ENCODE results near the gene OR1J2. TPM values are rescaled to one million over a fixed set of nuclear protein-coding genes. Genes with fewer than 3 reads are reported as not detected.
"Not testable (repeated sequence)": the region's sequence is repeated elsewhere in the genome, so short reads cannot be mapped to it uniquely, and the experiment has no call there.

Gene OR1J2
- total RNA-seq, 1 experiment from 2014 or later = not detected

DNA sequence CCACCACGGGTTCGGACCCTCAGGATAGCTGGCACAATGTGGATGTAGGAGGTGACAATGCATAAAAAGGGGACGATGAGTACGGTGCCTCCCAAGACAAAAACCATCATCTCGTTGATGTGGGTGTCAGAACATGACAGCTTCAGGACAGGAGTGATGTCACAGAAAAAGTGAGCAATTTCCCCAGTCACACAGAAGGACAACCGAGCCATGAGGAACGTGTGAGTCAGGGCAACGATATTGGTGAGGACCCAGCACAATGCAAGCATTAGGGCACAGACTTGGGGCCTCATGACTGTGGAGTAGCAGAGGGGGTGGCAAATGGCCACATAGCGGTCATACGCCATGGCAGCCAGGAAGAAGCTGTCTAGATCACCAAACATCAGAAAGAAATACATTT, 16.0 kb downstream of the OR1J2 start:
- H3K27ac ChIP-seq = no peak overlapping the region
- H3K4me1 ChIP-seq = no peaks in the 10 kb centered on the region
- DNase-seq = no peak
- H3K36me3 ChIP-seq = no peaks in the 10 kb centered on the region
- H3K4me3 ChIP-seq = no peak overlapping the region
- H3K9me3 ChIP-seq (replicated peaks) = no peaks in the 10 kb centered on the region
- H3K27me3 ChIP-seq = peaks cover 12% of the 10 kb centered on the region

GRCh38 chr9:122527193-122527592, 16.6 kb downstream of the OR1J2 start, which contains the start of gene OR1N1:
Gene OR1N1 (minus strand): TSS chr9:122527293. CDS start chr9:122527293, 0 bp downstream.
- Histone ChIP-seq H3K9me3 (replicated peaks) (no peaks in the 10 kb centered on the region), H3K27me3 (peaks cover 12% of the 10 kb centered on the region), H3K4me3 (no peak within 1 kb of the TSS), H3K27ac (no peak within 1 kb of the TSS), H3K4me1 (no peaks in the 10 kb centered on the region), H3K36me3 (no peaks in the 10 kb centered on the region)
- no peak for DNase-seq

GRCh38 chr9:122531157-122531556, 20.6 kb downstream of the OR1J2 start:
- not testable (repeated sequence) for DNase-seq

GRCh38 chr9:122536134-122536533, 25.5 kb downstream of the OR1J2 start:
- H3K36me3 ChIP-seq = no peaks in the 10 kb centered on the region
- DNase-seq = no peak
- H3K9me3 ChIP-seq (replicated peaks) = peaks cover 3% of the 10 kb centered on the region; the same call in 1 of the 2 replicates
- H3K27ac ChIP-seq = no peak overlapping the region
- H3K27me3 ChIP-seq = peaks cover 12% of the 10 kb centered on the region; the same call in 1 of the 2 replicates
- H3K4me3 ChIP-seq = no peak overlapping the region
- H3K4me1 ChIP-seq = no peaks in the 10 kb centered on the region

More at GRCh38 chr9:122531157-122531556, 20.6 kb downstream of the OR1J2 start:
- not testable (repeated sequence) for H3K4me1 ChIP-seq; H3K36me3 ChIP-seq; H3K27ac ChIP-seq; H3K4me3 ChIP-seq; H3K9me3 ChIP-seq (replicated peaks)
- peaks cover 19% of the 10 kb centered on the region for H3K27me3 ChIP-seq

GRCh38 chr9:122537066-122537465, 26.5 kb downstream of the OR1J2 start:
- H3K9me3 ChIP-seq (replicated peaks); H3K4me1 ChIP-seq; H3K27ac ChIP-seq; DNase-seq; H3K36me3 ChIP-seq; H3K4me3 ChIP-seq: not testable (repeated sequence)
- peaks cover 12% of the 10 kb centered on the region; the same call in 1 of the 2 replicates for H3K27me3 ChIP-seq

- Histone ChIP-seq H3K36me3 (no peaks in the 10 kb centered on the region), H3K27me3 (peaks cover 12% of the 10 kb centered on the region; the same call in 1 of the 2 replicates), H3K27ac (no peak overlapping the region), H3K9me3 (replicated peaks) (peaks cover 3% of the 10 kb centered on the region; the same call in 1 of the 2 replicates), H3K4me3 (no peak overlapping the region), H3K4me1 (no peaks in the 10 kb centered on the region)
- DNase-seq = no peak
Measured at GRCh38 chr9:122538757-122539156, 28.2 kb downstream of the OR1J2 start.

GRCh38 chr9:122546196-122546595, 35.6 kb downstream of the OR1J2 start:
- H3K4me3 ChIP-seq = no peak overlapping the region
- no peak overlapping the region for H3K27ac ChIP-seq
- H3K4me1 ChIP-seq = no peaks in the 10 kb centered on the region
- H3K27me3 ChIP-seq = peaks cover 4% of the 10 kb centered on the region
- H3K36me3 ChIP-seq = no peaks in the 10 kb centered on the region
- DNase-seq = peak in 1 of 2 experiments; percentile 3
- H3K9me3 ChIP-seq (replicated peaks) = 0 out of 2 replicates have a peak, but pooled peaks cover 4% of the 10 kb centered on the region

- H3K36me3 ChIP-seq = no peaks in the 10 kb centered on the region
- no peaks in the 10 kb centered on the region for H3K4me1 ChIP-seq
- H3K27ac ChIP-seq = no peak overlapping the region
- H3K27me3 ChIP-seq = no peaks in the 10 kb centered on the region; the same call in 1 of the 2 replicates
- H3K4me3 ChIP-seq = no peak overlapping the region
- no peak for DNase-seq
- no peaks in the 10 kb centered on the region for H3K9me3 ChIP-seq (replicated peaks)
Measured at GRCh38 chr9:122551371-122551770, 40.8 kb downstream of the OR1J2 start.

- no peaks in the 10 kb centered on the region for H3K36me3 ChIP-seq
- no peak for DNase-seq
- no peak within 1 kb of the TSS for H3K4me3 ChIP-seq
- no peaks in the 10 kb centered on the region for H3K9me3 ChIP-seq (replicated peaks)
- H3K4me1 ChIP-seq = no peaks in the 10 kb centered on the region
- no peaks in the 10 kb centered on the region; the same call in 1 of the 2 replicates for H3K27me3 ChIP-seq
- H3K27ac ChIP-seq = no peak within 1 kb of the TSS
Measured at GRCh38 chr9:122552812-122553211, 42.2 kb downstream of the OR1J2 start, which contains the start of gene OR1N2. Gene OR1N2 (plus strand): TSS chr9:122553112. CDS start chr9:122553212, 100 bp downstream.

Other genes with a start within 250 kb of the OR1J2 start
- 23.9 and 29.4 TPM in 2 replicates for gene RBM18, start 246.0 kb upstream of the OR1J2 start, total RNA-seq (2014; rRNA removed; shearing (Covaris generic))
- gene MRRF, start 245.9 kb upstream of the OR1J2 start, total RNA-seq (2014; rRNA removed; shearing (Covaris generic)) = 68.0 and 72.0 TPM in 2 replicates
- gene PTGS1, start 139.8 kb upstream of the OR1J2 start, total RNA-seq (2014; rRNA removed; shearing (Covaris generic)) = 0.85 and 1.2 TPM in 2 replicates
- not detected in 2 replicates for gene OR1J1, start 32.9 kb upstream of the OR1J2 start, total RNA-seq (2014; rRNA removed; shearing (Covaris generic))
- not detected in 2 replicates for gene OR1J4, start 8.3 kb downstream of the OR1J2 start, total RNA-seq (2014; rRNA removed; shearing (Covaris generic))
- not detected in 2 replicates for gene OR1N1, start 16.5 kb downstream of the OR1J2 start, total RNA-seq (2014; rRNA removed; shearing (Covaris generic))
- gene OR1N2, start 42.3 kb downstream of the OR1J2 start, total RNA-seq (2014; rRNA removed; shearing (Covaris generic)) = not detected in 2 replicates
- gene OR1L8, start 72.6 kb downstream of the OR1J2 start, total RNA-seq (2014; rRNA removed; shearing (Covaris generic)) = not detected in 2 replicates
- gene OR1Q1, start 103.9 kb downstream of the OR1J2 start, total RNA-seq (2014; rRNA removed; shearing (Covaris generic)) = not detected in 2 replicates
- not detected in 2 replicates for gene OR1B1, start 146.8 kb downstream of the OR1J2 start, total RNA-seq (2014; rRNA removed; shearing (Covaris generic))
- not detected in 2 replicates for gene OR1L1, start 150.9 kb downstream of the OR1J2 start, total RNA-seq (2014; rRNA removed; shearing (Covaris generic))
- gene OR1L3, start 164.3 kb downstream of the OR1J2 start, total RNA-seq (2014; rRNA removed; shearing (Covaris generic)) = not detected in 2 replicates
- gene OR1L4, start 213.2 kb downstream of the OR1J2 start, total RNA-seq (2014; rRNA removed; shearing (Covaris generic)) = not detected in 2 replicates
- gene OR1L6, start 231.5 kb downstream of the OR1J2 start, total RNA-seq (2014; rRNA removed; shearing (Covaris generic)) = not detected in 2 replicates

All from SJCRH30 (cell line).